Measurements from ENCODE around the gene CELA2A.

DNA sequence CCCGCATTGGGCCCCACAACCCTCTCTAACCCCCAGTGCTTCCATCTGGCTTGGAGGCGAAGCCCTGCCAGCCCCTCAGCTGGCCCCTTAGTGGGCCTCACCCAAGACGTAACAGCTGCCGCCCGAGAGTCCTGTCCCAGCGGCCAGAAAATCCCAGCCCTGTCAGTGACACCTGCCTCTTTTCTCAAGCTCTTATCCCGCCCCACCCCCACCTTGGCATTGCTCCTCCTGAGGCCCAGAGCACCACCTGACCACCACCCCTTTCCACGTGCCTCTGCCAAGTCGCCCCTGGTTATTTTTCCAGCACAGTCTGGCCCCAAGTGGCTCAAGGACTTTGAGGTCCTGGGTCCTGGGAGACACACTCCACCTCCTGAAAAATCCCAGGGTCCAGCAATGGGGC lies 24.2 kb upstream of the CELA2A start:
- TF ChIP-seq, protein P1, sequence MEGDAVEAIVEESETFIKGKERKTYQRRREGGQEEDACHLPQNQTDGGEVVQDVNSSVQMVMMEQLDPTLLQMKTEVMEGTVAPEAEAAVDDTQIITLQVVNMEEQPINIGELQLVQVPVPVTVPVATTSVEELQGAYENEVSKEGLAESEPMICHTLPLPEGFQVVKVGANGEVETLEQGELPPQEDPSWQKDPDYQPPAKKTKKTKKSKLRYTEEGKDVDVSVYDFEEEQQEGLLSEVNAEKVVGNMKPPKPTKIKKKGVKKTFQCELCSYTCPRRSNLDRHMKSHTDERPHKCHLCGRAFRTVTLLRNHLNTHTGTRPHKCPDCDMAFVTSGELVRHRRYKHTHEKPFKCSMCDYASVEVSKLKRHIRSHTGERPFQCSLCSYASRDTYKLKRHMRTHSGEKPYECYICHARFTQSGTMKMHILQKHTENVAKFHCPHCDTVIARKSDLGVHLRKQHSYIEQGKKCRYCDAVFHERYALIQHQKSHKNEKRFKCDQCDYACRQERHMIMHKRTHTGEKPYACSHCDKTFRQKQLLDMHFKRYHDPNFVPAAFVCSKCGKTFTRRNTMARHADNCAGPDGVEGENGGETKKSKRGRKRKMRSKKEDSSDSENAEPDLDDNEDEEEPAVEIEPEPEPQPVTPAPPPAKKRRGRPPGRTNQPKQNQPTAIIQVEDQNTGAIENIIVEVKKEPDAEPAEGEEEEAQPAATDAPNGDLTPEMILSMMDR (IDR thresholded peaks at IDR 0.05) = no peak
- TF ChIP-seq POLR2AphosphoS5 (IDR thresholded peaks at IDR 0.05; ENCODE audit: low read depth, low read length) = no peak
- TF ChIP-seq, protein P2, sequence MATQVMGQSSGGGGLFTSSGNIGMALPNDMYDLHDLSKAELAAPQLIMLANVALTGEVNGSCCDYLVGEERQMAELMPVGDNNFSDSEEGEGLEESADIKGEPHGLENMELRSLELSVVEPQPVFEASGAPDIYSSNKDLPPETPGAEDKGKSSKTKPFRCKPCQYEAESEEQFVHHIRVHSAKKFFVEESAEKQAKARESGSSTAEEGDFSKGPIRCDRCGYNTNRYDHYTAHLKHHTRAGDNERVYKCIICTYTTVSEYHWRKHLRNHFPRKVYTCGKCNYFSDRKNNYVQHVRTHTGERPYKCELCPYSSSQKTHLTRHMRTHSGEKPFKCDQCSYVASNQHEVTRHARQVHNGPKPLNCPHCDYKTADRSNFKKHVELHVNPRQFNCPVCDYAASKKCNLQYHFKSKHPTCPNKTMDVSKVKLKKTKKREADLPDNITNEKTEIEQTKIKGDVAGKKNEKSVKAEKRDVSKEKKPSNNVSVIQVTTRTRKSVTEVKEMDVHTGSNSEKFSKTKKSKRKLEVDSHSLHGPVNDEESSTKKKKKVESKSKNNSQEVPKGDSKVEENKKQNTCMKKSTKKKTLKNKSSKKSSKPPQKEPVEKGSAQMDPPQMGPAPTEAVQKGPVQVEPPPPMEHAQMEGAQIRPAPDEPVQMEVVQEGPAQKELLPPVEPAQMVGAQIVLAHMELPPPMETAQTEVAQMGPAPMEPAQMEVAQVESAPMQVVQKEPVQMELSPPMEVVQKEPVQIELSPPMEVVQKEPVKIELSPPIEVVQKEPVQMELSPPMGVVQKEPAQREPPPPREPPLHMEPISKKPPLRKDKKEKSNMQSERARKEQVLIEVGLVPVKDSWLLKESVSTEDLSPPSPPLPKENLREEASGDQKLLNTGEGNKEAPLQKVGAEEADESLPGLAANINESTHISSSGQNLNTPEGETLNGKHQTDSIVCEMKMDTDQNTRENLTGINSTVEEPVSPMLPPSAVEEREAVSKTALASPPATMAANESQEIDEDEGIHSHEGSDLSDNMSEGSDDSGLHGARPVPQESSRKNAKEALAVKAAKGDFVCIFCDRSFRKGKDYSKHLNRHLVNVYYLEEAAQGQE (IDR thresholded peaks at IDR 0.05; ENCODE audit: insufficient read depth in 1 of 2, low read depth in 2 of 2, low read length in 1 of 2) = no peak
- TF ChIP-seq TCF7L2 (IDR thresholded peaks at IDR 0.05; ENCODE audit: low read depth, low read length) = no peak
